Medulla oblongata (tissue), 1 donor: ENCODE data around the gene HSPE1.
A peak's percentile ranks its signal among the peaks of the same experiment; 100 is the strongest.
"Not testable (repeated sequence)": the region's sequence is repeated elsewhere in the genome, so short reads cannot be mapped to it uniquely, and the experiment has no call there.

Experiments used
- DNase-seq: peaks from one replicate; pipeline ENCODE4 v3.0.0-alpha.2; 2015; ENCODE audit errors: extremely low spot score

Gene HSPE1

GRCh38 chr2:197499594-197500502 lies at the start of gene HSPE1, which contains the start of gene HSPD1:
TSS of gene HSPE1 (plus strand) at chr2:197500379. CDS start at chr2:197500437, 58 bp downstream.
TSS of gene HSPD1 (minus strand) at chr2:197499840. CDS start at chr2:197498848, 992 bp downstream.
- DNase-seq, result peak; percentile 100

- DNase-seq, result no peak
Measured at GRCh38 chr2:197450465-197450864, 49.7 kb upstream of the HSPE1 start.

DNA sequence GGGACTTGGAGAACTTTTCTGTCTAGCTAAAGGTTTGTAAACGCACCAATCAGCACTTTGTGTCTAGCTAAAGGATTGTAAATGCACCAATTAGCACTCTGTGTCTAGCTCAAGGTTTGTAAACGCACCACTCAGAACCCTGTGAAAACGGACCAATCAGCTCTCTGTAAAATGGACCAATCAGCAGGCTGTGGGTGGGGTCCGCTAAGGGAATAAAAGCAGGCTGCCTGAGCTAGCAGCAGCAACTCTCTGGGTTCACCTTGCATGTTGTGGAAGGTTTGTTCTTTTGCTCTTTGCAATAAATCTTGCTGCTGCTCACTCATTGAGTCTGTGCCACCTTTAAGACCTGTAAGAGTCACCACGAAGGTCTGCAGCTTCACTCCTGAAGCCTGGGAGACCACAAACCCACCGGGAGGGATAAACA lies 49.2 kb upstream of the HSPE1 start:
- DNase-seq, result not testable (repeated sequence)

DNA sequence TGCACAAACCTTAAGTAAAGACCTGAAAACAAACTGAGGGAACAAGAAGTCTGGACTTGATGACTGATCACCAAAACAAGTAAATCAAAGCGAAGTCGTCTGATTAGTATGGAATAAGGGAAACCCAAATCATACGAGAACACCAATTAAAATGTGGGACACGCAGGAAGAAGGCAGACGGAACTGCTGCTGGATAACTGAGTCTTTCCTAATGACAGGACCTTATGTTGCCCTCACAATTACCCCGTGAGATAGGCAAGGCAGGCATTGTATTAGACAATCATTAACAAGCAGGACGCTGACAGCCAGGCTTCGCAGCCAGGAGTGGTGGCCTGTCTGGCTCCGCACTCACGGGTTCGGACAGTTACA lies 47.4 kb upstream of the HSPE1 start:
- DNase-seq, result no peak

DNA sequence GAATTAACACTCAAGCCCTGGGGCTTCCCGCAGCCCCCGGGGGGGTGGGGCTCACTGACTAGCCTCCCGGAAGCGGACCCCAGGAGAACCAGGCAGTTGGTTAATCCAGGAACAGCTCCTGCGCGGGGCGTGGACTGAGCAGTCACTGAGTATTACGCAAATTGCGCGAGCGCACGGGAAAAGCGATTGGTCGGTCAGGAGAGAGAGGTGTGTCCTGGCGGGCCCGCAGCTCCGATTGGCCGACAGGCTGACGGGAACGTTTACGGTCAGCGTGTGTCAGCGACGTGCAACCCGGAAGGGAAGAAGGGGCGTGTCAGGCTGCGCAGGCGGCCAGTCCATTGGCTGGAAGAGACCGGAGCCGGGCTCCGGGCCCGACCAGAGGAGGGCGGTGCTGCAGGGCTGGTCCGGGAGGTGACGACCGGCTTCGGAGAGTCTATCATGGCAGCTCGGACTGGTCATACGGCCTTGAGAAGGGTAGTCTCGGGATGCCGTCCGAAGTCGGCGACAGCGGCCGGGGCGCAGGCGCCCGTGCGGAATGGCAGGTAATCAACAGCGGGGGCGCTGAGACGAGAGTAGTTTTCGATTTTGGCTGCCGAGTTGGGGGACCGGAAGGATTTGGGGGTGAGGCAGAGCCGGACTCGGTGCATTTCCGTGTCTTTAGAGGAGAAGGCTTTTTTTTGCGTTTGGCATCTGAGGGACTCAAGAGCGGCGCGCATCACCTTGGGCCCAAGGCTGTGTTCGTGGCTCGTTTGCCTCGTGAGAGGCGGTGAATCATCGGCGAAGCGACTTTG lies 46.9 kb upstream of the HSPE1 start, which contains the start of gene COQ10B:
TSS of gene COQ10B (plus strand) at position 430 of the 791 bp plus-strand sequence. CDS start at position 439, 9 bp downstream.
- peak; percentile 100 for DNase-seq

- no peak for DNase-seq
Measured at GRCh38 chr2:197453914-197454398, 46.2 kb upstream of the HSPE1 start.

DNA sequence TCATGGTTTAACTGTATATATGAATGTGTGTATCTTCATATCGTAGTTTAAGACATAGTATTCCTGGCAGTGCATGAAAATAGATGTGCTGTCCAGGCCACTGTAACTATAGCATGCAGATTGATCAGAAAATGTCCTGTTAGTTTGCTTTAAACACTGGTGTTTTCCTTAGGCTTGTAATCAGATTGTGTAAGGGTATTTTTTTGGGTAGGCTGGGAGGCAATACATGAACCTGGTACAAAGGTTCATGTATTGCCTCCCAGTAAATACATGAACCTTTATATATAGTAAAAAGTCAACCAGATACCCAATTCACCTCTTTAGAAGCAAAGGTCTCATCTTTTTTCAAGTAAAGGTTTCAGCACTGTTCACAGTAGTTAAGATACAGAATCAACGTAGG lies 45.3 kb upstream of the HSPE1 start:
- DNase-seq, result no peak

- DNase-seq, result no peak
Measured at GRCh38 chr2:197455428-197455827, 44.8 kb upstream of the HSPE1 start.

DNA sequence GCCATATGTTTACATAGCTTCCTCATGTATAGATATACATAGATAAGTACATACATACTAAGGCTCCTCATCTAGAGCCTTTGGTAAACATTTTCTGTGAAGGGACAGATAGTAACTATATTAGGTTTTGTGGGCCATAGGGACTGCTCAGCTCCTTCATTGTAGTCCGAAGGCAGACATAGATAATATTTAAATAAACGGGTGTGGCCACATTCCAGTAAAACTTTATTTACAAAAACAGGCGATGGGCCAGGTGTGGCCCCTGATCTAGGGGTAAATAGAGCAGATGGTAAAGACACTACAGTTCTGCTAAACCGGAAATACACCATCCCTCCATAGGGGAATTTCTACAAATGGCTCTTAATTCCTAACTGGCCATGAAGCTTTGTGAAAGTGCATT lies 39.5 kb upstream of the HSPE1 start:
- DNase-seq, result no peak

- DNase-seq, result no peak
Measured at GRCh38 chr2:197461057-197461456, 39.1 kb upstream of the HSPE1 start.

DNA sequence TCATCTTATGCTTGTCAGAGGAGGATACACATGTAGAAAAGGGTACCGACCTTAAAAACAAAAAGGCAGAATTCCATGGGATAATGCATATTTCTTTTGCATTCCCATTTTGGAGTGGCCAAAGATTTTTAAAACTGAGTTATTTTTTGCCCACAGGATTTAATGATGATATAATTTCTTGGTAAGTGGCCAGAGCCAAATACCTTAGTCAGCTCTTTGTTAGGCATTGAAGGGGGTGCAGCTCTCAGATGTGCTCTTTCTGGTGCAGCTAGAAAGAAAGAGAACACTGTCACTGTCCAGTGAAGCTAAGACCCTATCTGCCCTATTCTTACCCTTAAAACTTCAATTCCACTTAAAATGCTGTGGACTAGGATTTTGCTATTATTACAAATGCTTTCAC lies 36.0 kb upstream of the HSPE1 start:
- DNase-seq, result no peak

DNA sequence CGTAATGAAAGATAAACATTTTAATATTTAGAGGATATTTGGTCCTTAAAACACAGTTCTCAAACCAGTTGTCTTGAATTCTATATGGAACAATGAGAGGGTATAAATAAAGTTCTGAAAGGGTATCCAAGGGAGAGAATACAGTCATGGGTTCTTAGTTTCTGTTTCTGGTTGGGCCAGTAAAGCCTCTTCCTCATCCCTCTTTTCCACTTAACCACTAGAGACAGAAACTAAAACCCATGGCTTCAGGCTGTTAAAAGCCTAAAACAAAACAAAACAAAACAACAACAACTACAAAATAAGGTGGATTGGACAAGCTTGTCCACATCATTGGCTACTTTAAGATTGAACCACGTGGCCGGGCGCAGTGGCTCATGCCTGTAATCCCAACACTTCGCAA lies 28.0 kb upstream of the HSPE1 start:
- DNase-seq, result no peak

DNA sequence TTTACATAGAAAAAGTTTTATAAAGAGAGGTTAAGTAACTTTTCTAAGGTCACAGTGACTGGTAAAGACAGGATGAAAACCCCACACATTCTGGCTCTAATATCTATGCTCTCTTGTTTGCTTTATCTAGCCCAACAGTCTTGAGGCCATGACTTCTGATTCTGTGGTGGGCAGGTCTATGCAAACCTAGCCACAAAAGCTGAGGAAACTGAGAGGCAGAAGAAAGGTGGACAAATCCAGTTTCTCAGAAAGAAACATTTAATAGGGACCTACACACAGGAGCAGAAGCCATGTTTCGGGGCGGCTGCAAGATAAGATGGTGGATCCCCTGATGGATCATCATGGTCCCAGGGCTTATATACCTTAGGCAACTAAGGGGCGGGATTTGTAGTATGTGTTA lies 22.4 kb upstream of the HSPE1 start:
- no peak for DNase-seq

DNA sequence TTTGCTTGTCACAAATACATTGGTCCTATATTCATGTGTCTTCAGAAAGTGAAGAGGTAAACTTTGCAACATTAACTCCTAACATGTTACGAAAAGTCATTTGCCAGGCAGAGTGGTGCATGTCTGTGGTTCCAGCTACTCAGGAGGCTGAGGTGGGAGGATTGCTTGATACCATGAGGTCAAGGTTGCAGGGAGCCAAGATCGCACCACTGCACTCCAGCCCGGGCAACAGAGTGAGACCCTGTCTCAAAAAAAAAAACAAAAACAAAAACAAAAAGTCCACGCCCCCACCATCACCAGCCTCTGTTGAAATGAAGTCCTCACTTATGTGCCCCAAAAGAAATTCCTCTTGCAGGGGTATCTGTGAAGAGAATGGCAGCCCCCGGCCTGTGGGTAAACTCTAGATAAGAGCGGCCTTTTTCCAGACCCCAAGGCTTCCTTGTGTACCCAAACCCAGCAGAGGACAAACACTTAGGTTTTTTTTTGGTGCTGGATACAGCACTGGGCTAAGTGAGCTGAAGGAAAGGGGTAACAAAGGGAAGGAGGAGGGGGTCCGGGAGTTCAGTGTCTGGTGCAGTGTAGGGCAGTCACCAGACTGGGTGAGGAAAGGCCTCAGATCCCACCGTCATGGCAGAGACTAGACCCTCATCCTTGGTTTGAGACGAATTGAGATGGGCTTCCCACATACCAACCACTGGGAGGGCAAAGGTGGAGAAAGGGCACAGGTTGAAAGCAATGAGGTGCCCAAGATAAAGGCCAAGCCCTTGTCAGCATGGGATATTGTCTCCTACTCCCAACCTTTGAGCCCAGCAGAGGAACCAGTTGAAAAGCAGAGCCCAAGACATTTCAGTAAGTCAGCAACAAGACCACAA lies 19.8 kb upstream of the HSPE1 start:
- DNase-seq, result no peak

DNA sequence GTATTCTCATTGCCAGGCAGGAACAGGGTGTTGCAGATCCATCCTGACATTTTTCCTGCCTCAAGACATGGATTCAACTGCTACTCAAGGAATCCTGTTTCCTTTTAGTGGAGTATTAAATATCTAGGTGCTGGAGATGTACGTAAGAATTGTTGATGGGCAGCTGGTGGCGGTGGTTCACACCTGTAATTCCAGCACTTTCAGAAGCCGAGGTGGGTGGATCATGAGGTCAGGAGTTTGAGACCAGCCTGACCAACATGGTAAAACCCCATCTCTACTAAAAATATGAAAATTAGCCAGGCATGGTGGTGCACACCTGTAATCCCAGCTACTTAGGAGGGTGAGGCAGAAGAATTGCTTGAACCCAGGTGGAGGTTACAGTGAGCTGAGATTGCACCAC lies 15.9 kb upstream of the HSPE1 start:
- DNase-seq, result not testable (repeated sequence)

DNA sequence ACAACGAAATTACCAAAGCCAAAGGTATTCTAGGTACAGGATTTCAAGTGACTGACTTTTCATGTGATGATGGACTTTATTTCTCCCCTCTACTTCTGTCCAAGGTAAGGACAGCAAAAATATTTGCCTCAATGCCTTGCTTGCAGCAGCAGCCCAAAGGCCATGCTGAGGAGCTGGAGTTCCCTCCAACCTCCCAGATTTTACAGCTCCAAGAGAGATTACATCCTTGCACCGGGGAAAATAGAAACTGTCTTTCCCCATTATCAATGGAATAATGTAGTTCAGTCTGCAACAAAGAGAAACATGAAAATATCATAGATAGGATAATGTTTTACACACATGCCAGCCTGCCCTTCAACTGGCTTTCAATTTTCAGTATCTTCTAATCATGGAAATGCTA lies 14.0 kb upstream of the HSPE1 start:
- no peak for DNase-seq

- no peak for DNase-seq
Measured at GRCh38 chr2:197487385-197487784, 12.8 kb upstream of the HSPE1 start.

DNA sequence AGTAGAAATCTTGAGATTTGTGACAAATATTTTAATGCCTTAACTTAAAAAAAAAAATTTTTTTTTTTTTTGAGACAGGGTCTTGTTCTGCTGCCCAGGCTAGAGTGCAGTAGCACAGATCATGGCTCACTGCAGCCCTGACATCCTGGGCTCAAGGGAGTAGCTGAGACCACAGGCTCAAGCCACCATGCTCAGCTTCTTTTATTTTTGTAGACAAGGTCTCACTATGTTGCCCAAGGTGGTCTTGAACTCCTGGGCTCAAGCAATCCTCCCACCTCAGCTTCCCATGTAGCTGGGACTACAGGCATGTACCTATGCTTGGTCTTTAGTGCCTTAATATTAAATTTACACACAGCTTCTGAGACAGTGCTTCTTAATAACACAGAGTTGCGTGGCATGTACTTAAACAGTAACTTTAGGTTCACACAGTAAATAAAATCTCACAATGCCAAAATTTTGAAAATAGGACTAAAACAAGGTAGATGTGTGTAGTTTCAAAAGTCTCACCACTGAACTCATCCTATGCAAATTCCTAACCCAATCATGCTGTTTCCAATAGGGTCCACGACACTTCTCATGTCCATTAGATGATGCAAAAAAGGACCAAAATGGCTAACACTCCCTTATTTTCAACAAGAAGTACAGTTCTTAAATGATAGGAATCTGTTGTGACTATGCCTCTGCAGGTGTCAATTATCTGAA lies 4.6 kb upstream of the HSPE1 start:
- DNase-seq, result no peak

DNA sequence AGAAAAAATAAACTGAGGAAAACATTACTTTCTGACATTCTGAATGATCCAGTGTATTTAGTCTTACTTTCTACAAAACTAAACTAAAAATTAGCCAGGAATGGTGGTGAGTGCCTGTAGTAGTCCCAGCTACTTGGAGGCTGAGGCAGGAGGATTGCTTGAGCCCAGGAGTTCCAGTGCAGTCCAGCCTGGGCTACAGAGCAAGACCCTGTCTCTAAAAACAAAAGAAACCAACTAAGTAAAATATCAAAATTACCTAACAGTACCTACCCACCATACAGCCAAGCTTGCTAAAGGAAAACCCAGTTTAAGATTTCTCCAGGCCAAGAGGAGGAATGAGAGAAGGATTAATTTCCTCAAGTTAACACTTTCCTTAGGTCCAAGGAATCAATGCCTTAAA lies 3.5 kb upstream of the HSPE1 start:
- DNase-seq, result no peak

- DNase-seq, result no peak
Measured at GRCh38 chr2:197497326-197497725, 2.9 kb upstream of the HSPE1 start.
